Activated gamma-delta T cell treated with anti-CD3 and anti-CD28 coated beads, Interleukin-2, amount 50 U/mL, for 16 hours (primary cell): ENCODE measurements around the gene SPARCL1.
"Not testable (repeated sequence)": the region's sequence is repeated elsewhere in the genome, so short reads cannot be mapped to it uniquely, and the experiment has no call there.

Source experiments
- DNase-seq: peaks from one replicate; pipeline ENCODE4 v3.0.0-alpha.2; 2020; ENCODE audit warnings: low read depth

Gene SPARCL1

GRCh38 chr4:87529187-87529586 lies at the start of gene SPARCL1:
SPARCL1 (minus strand) TSS chr4:87529376; CDS start chr4:87499574, 29,802 bp downstream.
- no peak for DNase-seq

- DNase-seq: no peak
Measured at GRCh38 chr4:87575983-87576382, 46.8 kb upstream of the SPARCL1 start.

- no peak for DNase-seq
Measured at GRCh38 chr4:87575408-87575807, 46.2 kb upstream of the SPARCL1 start.

GRCh38 chr4:87574996-87575395 lies 45.8 kb upstream of the SPARCL1 start:
- no peak for DNase-seq

- not testable (repeated sequence) for DNase-seq
Measured at GRCh38 chr4:87574376-87574775, 45.2 kb upstream of the SPARCL1 start.

- DNase-seq: no peak
Measured at GRCh38 chr4:87570290-87570805, 41.2 kb upstream of the SPARCL1 start.

- no peak for DNase-seq
Measured at GRCh38 chr4:87567191-87567590, 38.0 kb upstream of the SPARCL1 start.

- no peak for DNase-seq
Measured at GRCh38 chr4:87566276-87566675, 37.1 kb upstream of the SPARCL1 start.

- no peak for DNase-seq
Measured at GRCh38 chr4:87565746-87566145, 36.6 kb upstream of the SPARCL1 start.

GRCh38 chr4:87560802-87561201 lies 31.6 kb upstream of the SPARCL1 start:
- DNase-seq: no peak

GRCh38 chr4:87559090-87559837 lies 30.1 kb upstream of the SPARCL1 start:
- DNase-seq: no peak

- no peak for DNase-seq
Measured at GRCh38 chr4:87557348-87557747, 28.2 kb upstream of the SPARCL1 start.

GRCh38 chr4:87555773-87556619 lies 26.8 kb upstream of the SPARCL1 start:
- no peak for DNase-seq

GRCh38 chr4:87553182-87553581 lies 24.0 kb upstream of the SPARCL1 start:
- no peak for DNase-seq

- DNase-seq: no peak
Measured at GRCh38 chr4:87551361-87551760, 22.2 kb upstream of the SPARCL1 start.

- no peak for DNase-seq
Measured at GRCh38 chr4:87547016-87547708, 18.0 kb upstream of the SPARCL1 start.

- DNase-seq: no peak
Measured at GRCh38 chr4:87545052-87545451, 15.9 kb upstream of the SPARCL1 start.

GRCh38 chr4:87543835-87544461 lies 14.8 kb upstream of the SPARCL1 start:
- DNase-seq: no peak

GRCh38 chr4:87542734-87543312 lies 13.6 kb upstream of the SPARCL1 start:
- DNase-seq: no peak

- no peak for DNase-seq
Measured at GRCh38 chr4:87541956-87542709, 13.0 kb upstream of the SPARCL1 start.

- DNase-seq: no peak
Measured at GRCh38 chr4:87541521-87541920, 12.3 kb upstream of the SPARCL1 start.
